Smooth muscle cell (in vitro differentiated cells): ENCODE data around the gene SBSN. TPM values are rescaled to one million over a fixed set of nuclear protein-coding genes. Genes with fewer than 3 reads are reported as not detected.
"Not testable (repeated sequence)": the region's sequence is repeated elsewhere in the genome, so short reads cannot be mapped to it uniquely, and the experiment has no call there.

Experiments
- DNase-seq: peaks from one replicate; lab custom pipeline; 2025; ENCODE audit not compliant: unreplicated experiment; lab: John Stamatoyannopoulos, UW
- H2AFZ ChIP-seq: fragments of 200-600 bp; sonication (generic); 2 replicates; pipeline ENCODE4 v1.6.0; 2016; ENCODE audit warnings: antibody characterized with exemption, low read depth, mild to moderate bottlenecking
- H3F3A ChIP-seq: fragments of 200-600 bp; sonication (generic); 2 replicates; pipeline ENCODE4 v1.6.0; 2017; ENCODE audit warnings: antibody characterized with exemption, low read depth
- H3K27ac ChIP-seq: fragments of 200-600 bp; sonication (generic); 2 replicates; pipeline ENCODE4 v1.5.1; 2016; ENCODE audit warnings: low read depth, mild to moderate bottlenecking
- H3K27me3 ChIP-seq: fragments of 200-600 bp; sonication (generic); 2 replicates; pipeline ENCODE4 v1.6.1; 2016; ENCODE audit warnings: low read depth, mild to moderate bottlenecking
- H3K36me3 ChIP-seq: fragments of 200-600 bp; sonication (generic); 2 replicates; pipeline ENCODE4 v1.5.1; 2016; ENCODE audit warnings: low read depth
- H3K4me1 ChIP-seq: fragments of 200-600 bp; sonication (generic); 2 replicates; pipeline ENCODE4 v1.5.1; 2016; ENCODE audit warnings: low read depth
- H3K4me2 ChIP-seq: fragments of 200-600 bp; sonication (generic); 2 replicates; pipeline ENCODE4 v1.6.0; 2016; ENCODE audit warnings: mild to moderate bottlenecking
- H3K4me3 ChIP-seq: fragments of 200-600 bp; sonication (generic); 2 replicates; pipeline ENCODE4 v1.5.1; 2016; ENCODE audit warnings: mild to moderate bottlenecking
- H3K79me2 ChIP-seq: fragments of 200-600 bp; sonication (generic); 2 replicates; pipeline ENCODE4 v1.6.0; 2016; ENCODE audit warnings: low read depth, mild to moderate bottlenecking
- H3K9ac ChIP-seq: fragments of 200-600 bp; sonication (generic); 2 replicates; pipeline ENCODE4 v1.6.0; 2016; ENCODE audit warnings: low read depth
- H3K9me3 ChIP-seq: fragments of 200-600 bp; sonication (generic); replicated peaks from 2 replicates; pipeline ENCODE4 v1.5.1; 2016; ENCODE audit warnings: low read depth
- H4K20me1 ChIP-seq: fragments of 200-600 bp; sonication (generic); 2 replicates; pipeline ENCODE4 v1.6.0; 2016; ENCODE audit warnings: low read depth
- WGBS: methylation state at CpG from one replicate; pipeline ENCODE4 v1.1.7; 2016; ENCODE audit warnings: low lambda C conversion rate; 5-methylcytosine and 5-hydroxymethylcytosine counted together
- polyA plus RNA-seq: library from polyadenylated mRNA; unstranded; fragments of >200 nt; fragmentation: Nextera tagmentation; extraction: Ambion mirVana; gene quantifications from 2 replicates; pipeline ENCODE4 v1.2.1, GENCODE V29; 2016
- total RNA-seq: library from RNA; depleted of rRNA; stranded (reverse); fragments of >200 nt; gene quantifications from 2 replicates; pipeline ENCODE4 v1.2.3, GENCODE V29; 2014
- TF ChIP-seq, protein P1 (sequence below): fragments of 200-600 bp; sonication (generic); IDR thresholded peaks from 2 replicates; pipeline ENCODE4 v1.5.1; 2017; ENCODE audit warnings: borderline replicate concordance, mild to moderate bottlenecking, antibody characterized with exemption; ENCODE audit not compliant: insufficient read depth, poor library complexity, severe bottlenecking

SBSN gene
- total and polyA plus RNA-seq, 2 experiments from 2014 or later, result 11.7 to 19.8 TPM

DNA sequence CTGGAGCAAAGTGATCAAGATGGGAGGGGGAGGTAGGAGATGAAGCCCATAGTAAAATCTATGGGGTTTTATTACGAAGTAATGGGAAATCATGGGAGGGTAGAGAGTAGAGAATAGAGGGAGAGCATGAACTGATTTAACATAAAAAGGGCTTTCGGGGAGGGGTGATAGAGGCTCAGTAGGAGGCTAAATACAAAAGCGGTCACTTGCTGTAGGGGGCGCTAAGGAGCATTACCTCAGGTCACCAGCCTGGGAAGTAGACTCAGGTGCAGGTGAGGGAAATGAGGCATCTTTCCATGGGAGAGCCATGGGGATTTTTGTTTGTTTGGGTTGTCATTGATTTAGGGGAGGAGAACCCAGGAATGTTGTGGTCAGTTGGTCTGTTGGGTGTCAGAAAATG lies 52.0 kb downstream of the SBSN start:
- no peaks in the 10 kb centered on the region for H3F3A ChIP-seq
- H3K4me2 ChIP-seq, result no peak overlapping the region
- no peak overlapping the region for H3K4me3 ChIP-seq
- H3K79me2 ChIP-seq, result no peaks in the 10 kb centered on the region
- H3K4me1 ChIP-seq, result no peaks in the 10 kb centered on the region
- H3K27ac ChIP-seq, result no peak overlapping the region
- no peaks in the 10 kb centered on the region for H3K36me3 ChIP-seq
- H3K27me3 ChIP-seq, result no peaks in the 10 kb centered on the region
- 56% methylated on average over 4 of the region's 4 CpGs for WGBS
- no peak for DNase-seq
- no peak overlapping the region for H3K9ac ChIP-seq
- no peak overlapping the region for H2AFZ ChIP-seq
- no peaks in the 10 kb centered on the region for H3K9me3 ChIP-seq
- no peaks in the 10 kb centered on the region for H4K20me1 ChIP-seq
- TF ChIP-seq, protein P1, sequence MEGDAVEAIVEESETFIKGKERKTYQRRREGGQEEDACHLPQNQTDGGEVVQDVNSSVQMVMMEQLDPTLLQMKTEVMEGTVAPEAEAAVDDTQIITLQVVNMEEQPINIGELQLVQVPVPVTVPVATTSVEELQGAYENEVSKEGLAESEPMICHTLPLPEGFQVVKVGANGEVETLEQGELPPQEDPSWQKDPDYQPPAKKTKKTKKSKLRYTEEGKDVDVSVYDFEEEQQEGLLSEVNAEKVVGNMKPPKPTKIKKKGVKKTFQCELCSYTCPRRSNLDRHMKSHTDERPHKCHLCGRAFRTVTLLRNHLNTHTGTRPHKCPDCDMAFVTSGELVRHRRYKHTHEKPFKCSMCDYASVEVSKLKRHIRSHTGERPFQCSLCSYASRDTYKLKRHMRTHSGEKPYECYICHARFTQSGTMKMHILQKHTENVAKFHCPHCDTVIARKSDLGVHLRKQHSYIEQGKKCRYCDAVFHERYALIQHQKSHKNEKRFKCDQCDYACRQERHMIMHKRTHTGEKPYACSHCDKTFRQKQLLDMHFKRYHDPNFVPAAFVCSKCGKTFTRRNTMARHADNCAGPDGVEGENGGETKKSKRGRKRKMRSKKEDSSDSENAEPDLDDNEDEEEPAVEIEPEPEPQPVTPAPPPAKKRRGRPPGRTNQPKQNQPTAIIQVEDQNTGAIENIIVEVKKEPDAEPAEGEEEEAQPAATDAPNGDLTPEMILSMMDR, result peak; percentile 19

GRCh38 chr19:35474594-35474993 lies 53.5 kb downstream of the SBSN start:
- WGBS, result 91% methylated on average over 7 of the region's 7 CpGs
- H3K9ac ChIP-seq, H2AFZ ChIP-seq, H3K9me3 ChIP-seq, H3K4me2 ChIP-seq, H3K36me3 ChIP-seq, H4K20me1 ChIP-seq, H3K79me2 ChIP-seq, H3F3A ChIP-seq, H3K4me1 ChIP-seq, DNase-seq, H3K27me3 ChIP-seq, H3K4me3 ChIP-seq, H3K27ac ChIP-seq: not testable (repeated sequence)

DNA sequence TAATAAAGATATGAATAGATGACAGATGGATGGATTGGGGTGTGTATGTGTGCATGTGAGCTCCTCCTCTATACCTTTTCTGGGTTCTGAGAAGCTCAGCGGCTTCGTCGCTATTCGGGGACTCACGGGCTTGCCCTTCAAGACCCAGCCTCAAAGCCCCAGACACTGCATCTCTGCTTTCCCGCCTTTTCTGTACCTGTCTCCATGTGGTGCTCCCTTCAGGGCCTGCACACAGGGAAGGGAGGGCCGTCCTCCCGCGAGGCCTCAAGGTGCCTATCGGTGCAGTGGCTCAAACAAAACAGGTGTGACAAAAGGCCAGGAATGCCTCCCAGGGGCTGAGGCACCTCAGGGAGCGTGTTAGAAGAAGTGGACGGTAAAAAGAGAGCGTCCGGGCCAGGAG lies 54.0 kb downstream of the SBSN start:
- WGBS, result 96% methylated on average over 14 of the region's 14 CpGs
- Histone ChIP-seq H3K4me1 (no peaks in the 10 kb centered on the region), H3K36me3 (no peaks in the 10 kb centered on the region)

More for the DNA sequence above, 54.0 kb downstream of the SBSN start:
- H2AFZ ChIP-seq, result no peak overlapping the region
- no peak overlapping the region for H3K4me2 ChIP-seq
- H3K4me3 ChIP-seq, result no peak overlapping the region
- H3K9me3 ChIP-seq, result no peaks in the 10 kb centered on the region
- no peak overlapping the region for H3K27ac ChIP-seq
- TF ChIP-seq, protein P1, result no peak
- H4K20me1 ChIP-seq, result no peaks in the 10 kb centered on the region
- H3K9ac ChIP-seq, result no peak overlapping the region
- H3K79me2 ChIP-seq, result no peaks in the 10 kb centered on the region
- H3F3A ChIP-seq, result no peaks in the 10 kb centered on the region
- DNase-seq, result no peak
- no peaks in the 10 kb centered on the region for H3K27me3 ChIP-seq

Other genes starting within 250 kb of the SBSN start
- gene HAMP, start 245.8 kb downstream of the SBSN start, total RNA-seq, result not detected in 2 replicates
- gene HAMP, start 245.8 kb downstream of the SBSN start, polyA plus RNA-seq, result not detected in 2 replicates
- not detected in 2 replicates for gene MAG, start 236.2 kb downstream of the SBSN start, total RNA-seq
- not detected in 2 replicates for gene MAG, start 236.2 kb downstream of the SBSN start, polyA plus RNA-seq
- not detected in 2 replicates for gene CD22, start 199.1 kb downstream of the SBSN start, total RNA-seq
- gene CD22, start 199.1 kb downstream of the SBSN start, polyA plus RNA-seq, result not detected in 2 replicates
- gene FFAR1, start 180.4 kb downstream of the SBSN start, total RNA-seq, result not detected in 2 replicates
- gene FFAR1, start 180.4 kb downstream of the SBSN start, polyA plus RNA-seq, result not detected in 2 replicates
- not detected in 2 replicates for gene FFAR3, start 169.9 kb downstream of the SBSN start, total RNA-seq
- not detected in 2 replicates for gene FFAR3, start 169.9 kb downstream of the SBSN start, polyA plus RNA-seq
- gene GPR42, start 157.2 kb downstream of the SBSN start, total RNA-seq, result not detected in 2 replicates
- gene GPR42, start 157.2 kb downstream of the SBSN start, polyA plus RNA-seq, result not detected in 2 replicates
- gene FFAR2, start 80.1 kb downstream of the SBSN start, total RNA-seq, result not detected in 2 replicates
- not detected in 2 replicates for gene FFAR2, start 80.1 kb downstream of the SBSN start, polyA plus RNA-seq
- 203 and 298 TPM in 2 replicates for gene KRTDAP, start 37.8 kb downstream of the SBSN start, total RNA-seq
- gene KRTDAP, start 37.8 kb downstream of the SBSN start, polyA plus RNA-seq, result 41.7 and 68.3 TPM in 2 replicates
- gene DMKN, start 14.7 kb downstream of the SBSN start, total RNA-seq, result 46.5 and 132 TPM in 2 replicates
- gene DMKN, start 14.7 kb downstream of the SBSN start, polyA plus RNA-seq, result 31.2 and 75.4 TPM in 2 replicates
- not detected in 2 replicates for gene GAPDHS, start 5.1 kb upstream of the SBSN start, total RNA-seq
- gene GAPDHS, start 5.1 kb upstream of the SBSN start, polyA plus RNA-seq, result 0.16 TPM in 1 of 2 replicates, not detected in the other
- 128 and 168 TPM in 2 replicates for gene TMEM147, start 17.3 kb upstream of the SBSN start, total RNA-seq
- gene TMEM147, start 17.3 kb upstream of the SBSN start, polyA plus RNA-seq, result 291 and 293 TPM in 2 replicates
- gene ATP4A, start 35.3 kb upstream of the SBSN start, total RNA-seq, result not detected in 2 replicates
- gene ATP4A, start 35.3 kb upstream of the SBSN start, polyA plus RNA-seq, result not detected in 2 replicates
- gene PMIS2, start 57.9 kb upstream of the SBSN start, total RNA-seq, result not detected in 2 replicates
- gene PMIS2, start 57.9 kb upstream of the SBSN start, polyA plus RNA-seq, result not detected in 2 replicates
- 6.3 and 6.4 TPM in 2 replicates for gene HAUS5, start 84.4 kb upstream of the SBSN start, total RNA-seq
- 14.0 and 15.8 TPM in 2 replicates for gene HAUS5, start 84.4 kb upstream of the SBSN start, polyA plus RNA-seq
- gene RBM42, start 100.7 kb upstream of the SBSN start, total RNA-seq, result 37.2 and 42.4 TPM in 2 replicates
- gene RBM42, start 100.7 kb upstream of the SBSN start, polyA plus RNA-seq, result 143 and 155 TPM in 2 replicates
- gene ETV2, start 113.4 kb upstream of the SBSN start, total RNA-seq, result not detected in 2 replicates
- 2.9 and 3.8 TPM in 2 replicates for gene ETV2, start 113.4 kb upstream of the SBSN start, polyA plus RNA-seq
- gene COX6B1, start 120.0 kb upstream of the SBSN start, total RNA-seq, result 521 and 971 TPM in 2 replicates
- gene COX6B1, start 120.0 kb upstream of the SBSN start, polyA plus RNA-seq, result 622 and 683 TPM in 2 replicates
- 4.2 TPM in 1 of 2 replicates, not detected in the other for gene UPK1A, start 138.2 kb upstream of the SBSN start, total RNA-seq
- gene UPK1A, start 138.2 kb upstream of the SBSN start, polyA plus RNA-seq, result 1.0 TPM in 1 of 2 replicates, not detected in the other
- not detected in 2 replicates for gene ZBTB32, start 176.2 kb upstream of the SBSN start, total RNA-seq
- 1.0 and 1.3 TPM in 2 replicates for gene ZBTB32, start 176.2 kb upstream of the SBSN start, polyA plus RNA-seq
- gene KMT2B, start 189.7 kb upstream of the SBSN start, total RNA-seq, result 10.5 and 31.1 TPM in 2 replicates
- 8.8 and 11.2 TPM in 2 replicates for gene KMT2B, start 189.7 kb upstream of the SBSN start, polyA plus RNA-seq
- 1.2 and 1.7 TPM in 2 replicates for gene IGFLR1, start 214.1 kb upstream of the SBSN start, total RNA-seq
- gene IGFLR1, start 214.1 kb upstream of the SBSN start, polyA plus RNA-seq, result 1.4 and 6.3 TPM in 2 replicates
- gene U2AF1L4, start 217.1 kb upstream of the SBSN start, total RNA-seq, result 14.6 and 17.0 TPM in 2 replicates
- 29.3 and 31.5 TPM in 2 replicates for gene U2AF1L4, start 217.1 kb upstream of the SBSN start, polyA plus RNA-seq
- 53.3 and 65.4 TPM in 2 replicates for gene PSENEN, start 217.3 kb upstream of the SBSN start, total RNA-seq
- 137 and 167 TPM in 2 replicates for gene PSENEN, start 217.3 kb upstream of the SBSN start, polyA plus RNA-seq
- 17.8 and 20.3 TPM in 2 replicates for gene LIN37, start 220.3 kb upstream of the SBSN start, total RNA-seq
- gene LIN37, start 220.3 kb upstream of the SBSN start, polyA plus RNA-seq, result 16.4 and 24.2 TPM in 2 replicates
- 19.1 and 20.6 TPM in 2 replicates for gene HSPB6, start 228.7 kb upstream of the SBSN start, total RNA-seq
- gene HSPB6, start 228.7 kb upstream of the SBSN start, polyA plus RNA-seq, result 173 and 254 TPM in 2 replicates
- gene PROSER3, start 229.9 kb upstream of the SBSN start, total RNA-seq, result 6.1 and 13.7 TPM in 2 replicates
- 24.8 and 32.3 TPM in 2 replicates for gene PROSER3, start 229.9 kb upstream of the SBSN start, polyA plus RNA-seq
- 5.3 and 8.2 TPM in 2 replicates for gene ARHGAP33, start 247.3 kb upstream of the SBSN start, total RNA-seq
- gene ARHGAP33, start 247.3 kb upstream of the SBSN start, polyA plus RNA-seq, result 5.7 and 14.0 TPM in 2 replicates